Right lobe of liver (tissue), 4 donors: ENCODE data around the gene FKBP10.
"Not testable (repeated sequence)": the region's sequence is repeated elsewhere in the genome, so short reads cannot be mapped to it uniquely, and the experiment has no call there.

ENCODE experiments used
- CTCF ChIP-seq, 4 donors: fragments of 200-600 bp in 3 of 4; fragments of 450-650 bp in 1 of 4; IDR thresholded peaks; one replicate each; pipeline versions ENCODE4 v1.5.1 to v1.8.0; 2016 to 2022; ENCODE audit warnings: antibody characterized with exemption in 4 of 4, mild to moderate bottlenecking in 2 of 4
- POLR2A ChIP-seq: fragments of 450-650 bp; IDR thresholded peaks from one replicate; pipeline ENCODE4 v1.6.1; 2017; ENCODE audit warnings: antibody characterized with exemption, mild to moderate bottlenecking
- donor health status: DM: no; HTN: no; CAD: no.
- donor health status: DM: no; HTN: no; CAD: no.
- donor health status: DM: no; HTN: yes; CAD: no.

- not testable (repeated sequence) for TF ChIP-seq CTCF (IDR thresholded peaks at IDR 0.05); POLR2A
These were observed 28.0 kb downstream of the FKBP10 start for GRCh38 chr17:41840781-41841180.
